ENCODE data around the gene CGRRF1.

Gene CGRRF1

DNA sequence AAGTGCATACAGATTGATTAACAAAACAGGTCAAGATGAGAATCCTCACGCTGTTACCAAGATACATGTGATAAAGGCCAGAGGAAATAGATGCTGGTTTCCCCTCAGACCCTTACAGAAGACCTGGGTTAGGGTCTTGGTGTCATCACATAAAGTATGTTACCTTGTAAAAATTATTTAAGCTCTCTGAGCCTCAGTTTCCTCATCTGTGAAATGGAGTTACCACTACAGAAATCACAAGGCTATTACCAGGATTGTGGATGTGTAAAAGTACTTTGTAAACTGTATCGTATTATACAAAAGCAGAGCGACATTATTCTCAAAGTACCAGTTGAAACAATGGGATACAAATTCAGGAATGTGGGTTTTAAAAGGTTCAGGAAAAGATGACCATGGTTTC, 71.2 kb downstream of the CGRRF1 start:
- no peak for DNase-seq

DNA sequence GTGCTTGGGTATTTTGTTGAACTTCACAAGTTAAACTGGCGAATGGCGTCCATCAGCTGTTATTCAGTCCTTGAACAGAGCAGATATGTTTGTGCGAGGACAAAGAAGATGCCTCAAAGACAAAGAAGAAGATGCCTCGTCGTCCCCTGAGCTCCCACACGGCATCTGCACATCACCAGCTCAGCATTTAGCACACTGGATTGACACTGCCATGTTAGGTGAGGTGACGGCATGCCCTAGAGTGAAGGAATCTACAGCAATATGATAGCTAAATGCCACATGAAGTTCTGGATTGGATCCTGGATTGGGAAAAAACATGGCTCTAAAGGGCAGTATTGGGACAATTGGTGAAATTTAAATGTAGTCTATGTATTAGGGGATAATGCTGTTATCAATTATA, 72.6 kb downstream of the CGRRF1 start:
- no peak for DNase-seq

DNA sequence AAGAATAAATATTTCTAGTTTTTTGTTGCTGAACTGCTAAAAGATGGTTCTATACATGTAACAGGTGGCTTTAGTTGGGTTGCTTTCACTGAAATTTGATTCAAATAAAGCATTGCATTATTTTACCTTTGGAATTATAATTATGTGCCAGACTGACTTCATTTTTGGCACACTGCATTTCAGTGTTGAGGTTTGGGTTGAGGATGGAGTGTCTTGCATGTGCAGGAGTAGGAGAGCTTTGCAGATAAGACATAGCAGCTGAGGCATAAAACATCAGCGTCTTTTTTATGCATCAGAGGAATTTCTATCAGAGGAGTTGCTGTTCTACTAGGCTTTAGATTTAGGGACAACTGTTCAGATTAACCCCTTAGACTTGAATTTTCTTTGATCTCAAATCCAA, 74.4 kb downstream of the CGRRF1 start:
- no peak for DNase-seq

DNA sequence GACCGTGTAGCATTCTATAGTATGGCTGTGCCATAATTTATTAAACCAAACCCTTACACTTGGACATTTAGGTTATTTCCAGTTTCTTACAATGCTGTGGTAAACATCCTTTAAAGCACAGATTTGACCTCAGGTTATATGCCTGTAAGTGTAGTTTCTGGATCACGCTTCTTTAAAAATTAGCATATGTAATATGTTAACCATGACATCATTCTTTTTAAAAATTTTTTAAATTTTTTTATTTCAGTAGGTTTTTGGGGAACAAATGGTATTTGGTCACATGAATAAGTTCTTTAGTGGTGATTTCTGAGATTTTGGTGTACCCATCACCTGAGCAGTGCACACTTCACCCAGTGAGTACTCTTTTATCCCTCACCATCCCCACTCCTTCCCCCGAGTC, 75.5 kb downstream of the CGRRF1 start:
- DNase-seq, result no peak

All from activated naive CD4-positive, alpha-beta T cell (primary cell).